NCI-H345 treated with DMSO at 0.1 percent for 48 hours (cell line): ENCODE measurements around the gene ZNF397.

Experiments
- DNase-seq: peaks from one replicate; lab custom pipeline; 2025; ENCODE audit not compliant: unreplicated experiment; lab: John Stamatoyannopoulos, UW

The ZNF397 gene

DNA sequence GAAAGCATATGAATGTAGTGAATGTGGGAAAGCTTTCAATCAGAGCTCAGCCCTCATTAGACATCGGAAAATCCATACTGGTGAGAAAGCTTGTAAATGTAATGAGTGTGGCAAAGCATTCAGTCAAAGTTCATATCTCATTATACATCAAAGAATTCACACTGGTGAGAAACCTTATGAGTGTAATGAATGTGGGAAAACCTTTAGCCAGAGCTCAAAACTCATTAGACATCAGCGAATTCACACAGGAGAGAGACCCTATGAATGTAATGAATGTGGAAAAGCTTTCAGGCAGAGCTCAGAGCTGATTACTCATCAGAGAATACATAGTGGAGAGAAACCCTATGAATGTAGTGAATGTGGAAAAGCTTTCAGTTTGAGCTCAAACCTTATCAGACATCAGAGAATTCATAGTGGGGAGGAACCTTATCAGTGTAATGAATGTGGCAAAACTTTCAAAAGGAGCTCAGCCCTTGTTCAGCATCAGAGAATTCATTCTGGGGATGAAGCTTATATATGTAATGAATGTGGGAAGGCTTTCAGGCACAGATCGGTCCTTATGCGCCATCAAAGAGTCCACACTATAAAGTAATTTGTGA lies 5.0 kb downstream of the ZNF397 start:
- no peak for DNase-seq

DNA sequence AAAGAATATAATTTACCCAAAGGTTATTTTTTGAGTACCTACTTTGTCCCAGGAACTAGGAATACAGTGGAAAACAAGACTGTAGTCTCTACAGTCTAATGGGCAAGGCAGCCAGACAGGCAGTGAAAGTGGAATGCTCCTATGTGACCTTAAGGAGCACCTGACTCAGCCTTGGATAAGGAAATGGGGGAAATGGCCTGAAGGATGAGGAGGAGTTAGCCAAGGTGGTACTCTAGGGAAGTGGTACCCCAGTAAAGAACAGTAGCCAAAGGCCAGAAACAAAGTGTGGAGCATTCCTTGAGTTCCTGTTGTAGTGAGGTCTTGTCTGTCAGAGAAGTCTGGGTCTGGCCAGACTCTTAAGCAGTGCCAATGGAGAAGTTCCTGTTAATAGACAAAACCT lies 6.0 kb downstream of the ZNF397 start:
- no peak for DNase-seq

DNA sequence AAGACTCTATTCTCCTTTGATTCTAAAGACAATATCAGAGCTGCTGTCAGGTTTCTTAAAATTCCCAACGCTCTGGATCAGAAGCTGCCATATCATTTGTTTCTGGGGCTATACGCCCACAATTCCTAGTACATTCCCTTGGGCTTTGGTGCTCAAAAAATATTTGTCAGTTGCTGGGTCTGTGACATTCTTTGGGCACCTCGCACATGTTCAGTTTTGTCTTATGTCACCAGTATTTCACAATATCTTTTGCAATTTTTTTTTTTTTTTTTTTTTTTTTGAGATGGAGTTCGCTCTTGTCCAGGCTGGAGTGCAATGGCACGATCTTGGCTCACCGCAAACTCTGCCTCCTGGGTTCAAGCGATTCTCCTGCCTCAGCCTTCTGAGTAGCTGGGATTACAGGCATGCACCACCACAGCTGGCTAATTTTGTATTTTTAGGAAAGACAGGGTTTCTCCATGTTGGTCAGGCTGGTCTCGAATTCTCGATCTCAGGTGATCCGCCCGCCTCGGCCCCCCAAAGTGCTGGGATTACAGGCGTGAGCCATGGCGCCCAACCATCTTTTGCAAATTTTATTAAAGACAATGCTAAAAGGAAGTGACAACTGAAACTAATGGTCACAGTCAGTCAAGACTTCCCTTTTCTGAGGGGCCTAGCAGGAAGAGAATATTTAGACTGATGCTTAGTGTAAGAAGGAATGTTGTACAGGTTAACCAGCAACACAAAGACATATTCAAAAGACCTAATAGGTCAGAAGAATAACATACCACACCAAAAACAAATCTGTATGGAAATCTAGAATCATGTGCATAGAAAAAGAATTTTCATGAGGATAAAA lies 6.8 kb downstream of the ZNF397 start:
- DNase-seq = no peak

DNA sequence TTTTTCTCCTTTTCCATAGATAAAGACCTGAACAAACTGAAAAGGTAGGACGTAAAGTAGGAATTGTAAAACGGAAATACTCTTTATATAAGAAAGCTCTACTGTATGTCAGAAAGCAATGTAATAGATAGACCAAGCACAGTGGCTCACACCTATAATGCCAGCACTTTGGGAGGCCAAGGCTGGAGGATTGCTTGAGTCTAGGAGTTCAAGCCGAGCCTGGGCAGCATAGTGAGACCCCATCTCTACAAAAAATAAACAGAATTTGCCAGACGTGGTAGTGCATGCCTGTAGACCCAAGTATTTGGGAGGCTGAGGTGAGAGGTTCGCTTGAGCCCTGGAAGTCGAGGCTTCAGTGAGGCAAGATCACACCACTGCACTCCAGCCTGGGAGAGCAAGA lies 7.6 kb downstream of the ZNF397 start:
- DNase-seq = no peak

DNA sequence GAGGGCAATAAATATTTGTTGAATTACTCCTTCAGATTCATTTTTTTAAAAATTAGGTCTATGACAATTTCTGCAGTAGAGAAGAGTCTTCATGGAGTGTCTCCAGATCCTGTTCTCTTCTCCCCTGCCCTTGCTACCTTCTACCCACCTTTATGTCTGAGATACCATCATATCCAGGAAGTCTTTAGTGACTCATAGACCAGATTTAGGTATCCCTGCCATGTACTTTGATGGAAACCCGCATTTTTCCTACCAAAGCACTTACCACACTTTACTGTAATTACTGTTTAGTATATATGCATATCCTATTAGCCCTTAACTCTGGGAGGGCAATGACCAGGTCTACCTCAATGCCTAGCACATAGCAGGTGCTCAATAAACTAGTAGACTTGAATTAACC lies 11.6 kb downstream of the ZNF397 start:
- DNase-seq = no peak

DNA sequence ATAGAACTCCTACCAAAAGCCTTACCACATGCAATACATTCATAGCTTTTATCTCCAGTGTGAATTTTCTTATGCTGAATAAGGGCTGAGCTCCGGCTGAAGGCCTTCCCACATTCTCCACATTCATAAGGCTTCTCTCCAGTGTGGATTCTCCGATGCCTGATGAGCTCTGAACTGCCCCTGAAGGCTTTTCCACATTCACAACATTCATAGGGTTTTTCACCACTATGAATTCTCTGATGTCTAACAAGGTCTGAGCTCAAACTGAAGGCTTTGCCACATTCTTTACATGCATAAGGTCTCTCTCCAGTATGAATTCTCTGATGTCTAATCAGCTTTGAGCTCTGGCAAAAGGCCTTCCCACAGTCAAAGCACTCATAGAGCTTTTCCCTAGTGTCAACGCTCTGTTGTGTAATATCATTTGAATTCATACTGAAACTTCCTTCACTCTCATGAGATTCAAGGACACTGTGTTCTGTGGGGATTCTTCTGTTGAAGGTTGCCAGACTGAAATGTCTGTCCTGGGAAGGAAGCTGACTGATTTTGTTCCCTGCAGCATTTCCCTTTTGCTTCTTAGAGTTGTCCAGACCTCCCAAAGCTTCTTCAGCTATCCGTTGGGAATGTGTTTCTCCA lies 12.9 kb downstream of the ZNF397 start:
- DNase-seq = no peak

DNA sequence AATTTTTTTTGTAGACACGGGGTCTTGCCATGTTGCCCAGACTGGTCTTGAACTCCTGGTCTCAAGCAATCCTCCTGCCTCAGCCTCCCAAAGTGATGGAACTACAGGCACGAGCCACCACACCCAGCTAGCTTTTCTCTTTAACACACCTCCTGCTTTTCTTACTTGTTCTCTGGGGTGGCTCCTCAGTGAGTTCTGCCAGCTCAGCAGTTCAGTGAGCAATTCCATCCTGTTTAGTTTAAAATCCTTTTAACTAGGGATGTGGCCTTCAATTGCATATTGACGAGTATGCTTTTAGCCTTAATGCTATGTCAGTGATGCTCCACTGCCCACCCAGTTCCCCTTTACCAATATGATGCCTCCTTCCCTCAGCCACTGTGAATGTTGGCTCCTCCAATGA lies 16.1 kb downstream of the ZNF397 start:
- DNase-seq = no peak

DNA sequence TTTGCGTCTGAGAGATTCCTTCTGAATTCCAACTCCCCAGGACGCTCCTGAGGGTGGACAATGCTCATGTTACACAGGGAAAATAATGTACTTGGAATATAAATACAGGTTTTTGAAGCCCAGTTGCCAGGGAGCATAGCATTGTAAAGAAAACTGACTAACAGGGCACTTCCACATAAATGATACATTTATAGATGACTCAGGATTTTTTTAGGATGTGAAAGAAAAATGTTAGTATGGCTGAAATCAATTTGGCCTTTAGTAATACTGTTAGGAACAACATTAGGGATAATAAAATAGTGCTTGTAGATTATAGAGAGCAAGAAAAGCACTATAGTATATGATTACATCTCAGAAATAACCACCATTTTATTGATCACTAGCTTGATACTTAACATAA lies 23.6 kb downstream of the ZNF397 start:
- no peak for DNase-seq

DNA sequence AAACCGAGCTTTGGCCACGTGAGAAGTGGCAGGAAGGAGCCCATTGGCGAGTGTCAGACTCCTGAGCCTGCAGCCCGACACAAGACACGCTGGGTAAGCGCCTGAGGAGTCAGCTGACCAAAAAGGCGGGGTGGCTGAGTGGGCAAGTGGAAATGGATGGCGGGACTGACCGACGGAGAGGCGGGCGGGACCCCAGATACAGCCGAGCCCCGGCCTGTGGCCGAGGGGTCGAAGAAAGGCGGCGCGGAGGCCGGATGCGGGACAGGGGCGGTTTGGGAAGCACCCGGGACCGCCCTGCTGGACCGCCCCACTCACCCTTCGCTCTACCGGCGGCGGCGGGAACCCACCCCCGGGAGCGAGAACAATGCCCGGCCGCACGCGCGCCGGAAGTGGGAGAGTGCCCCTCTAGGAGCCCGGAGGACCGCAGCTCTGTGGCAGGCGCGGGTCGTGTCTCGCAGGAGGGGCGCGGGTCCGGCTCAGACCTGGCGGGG lies 26.4 kb downstream of the ZNF397 start:
- DNase-seq = peak; percentile 90

DNA sequence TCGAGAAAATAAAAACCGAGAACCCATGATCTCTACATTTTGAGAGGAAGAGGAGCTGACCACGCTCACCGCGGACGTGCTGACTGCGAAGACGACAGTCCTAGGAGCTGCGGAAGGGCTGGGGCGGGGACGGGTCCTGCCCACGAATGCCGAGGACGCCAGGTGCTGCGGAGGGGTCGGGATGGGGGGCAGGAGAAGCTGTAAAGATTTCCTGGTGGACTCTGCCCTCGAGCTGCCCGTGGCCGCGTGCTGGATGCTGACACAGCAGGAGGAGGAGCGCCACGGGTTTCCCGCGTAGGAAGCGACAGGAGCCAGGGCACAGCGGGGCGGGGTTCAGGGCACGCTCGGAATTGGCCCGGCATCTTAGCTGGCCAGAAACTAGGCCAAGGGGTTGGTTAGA lies 27.0 kb downstream of the ZNF397 start:
- no peak for DNase-seq

DNA sequence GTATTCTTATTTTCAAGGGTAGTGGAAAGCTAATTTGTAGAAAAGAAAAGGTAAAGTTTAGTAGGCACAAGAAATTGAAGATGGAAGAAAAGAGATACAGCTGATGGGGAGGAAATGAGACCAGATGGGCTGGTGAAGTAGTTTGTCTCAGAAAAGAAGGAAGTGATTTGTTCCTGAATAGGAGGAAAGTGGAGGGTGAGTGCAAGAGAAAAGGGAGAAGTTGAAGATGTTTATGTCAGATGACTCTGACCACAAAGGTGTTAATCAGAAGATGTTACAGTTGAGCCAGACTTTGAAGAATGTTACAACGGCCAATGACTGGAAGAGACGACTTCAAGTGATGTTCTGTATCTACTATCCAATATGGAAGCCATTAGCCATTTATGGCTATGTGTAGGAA lies 28.0 kb downstream of the ZNF397 start:
- no peak for DNase-seq

DNA sequence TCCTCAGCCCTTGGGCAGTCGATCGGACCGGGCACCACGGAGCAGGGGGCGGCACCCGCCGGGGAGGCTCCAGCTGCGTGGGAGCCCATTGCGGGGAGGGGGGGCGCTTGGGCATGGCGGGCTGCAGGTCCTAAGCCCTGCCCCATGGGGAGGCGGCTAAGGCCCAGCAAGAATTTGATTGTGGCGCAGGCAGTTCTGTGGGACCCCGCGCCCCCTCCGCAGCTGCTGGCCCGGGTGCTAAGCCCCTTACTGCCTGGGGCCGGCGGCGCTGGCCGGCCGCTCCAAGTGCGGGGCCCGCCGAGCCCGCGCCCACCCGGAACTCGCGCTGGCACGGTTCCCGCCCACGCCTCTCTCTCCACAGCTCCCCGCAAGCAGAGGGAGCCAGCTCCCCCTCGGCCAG lies 30.8 kb downstream of the ZNF397 start:
- no peak for DNase-seq

DNA sequence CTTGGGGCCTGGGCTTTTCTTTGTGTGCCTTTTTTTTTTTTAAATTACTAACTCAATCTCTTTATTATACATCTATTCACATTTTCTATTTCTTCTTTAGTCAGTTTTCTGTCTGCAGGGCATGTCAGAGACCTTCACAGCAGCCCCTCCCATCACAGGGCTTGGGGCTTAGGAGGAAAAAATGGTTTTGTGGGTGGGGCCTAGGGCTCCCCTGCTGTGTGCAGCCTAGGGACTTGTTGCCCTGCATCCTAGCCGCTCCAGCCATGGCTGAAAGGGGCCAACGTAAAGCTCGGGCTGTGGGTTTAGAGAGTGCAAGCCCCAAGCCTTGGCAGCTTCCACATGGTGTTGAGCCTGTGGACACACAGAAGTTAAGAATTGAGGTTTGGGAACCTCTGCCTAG lies 35.4 kb downstream of the ZNF397 start:
- no peak for DNase-seq

DNA sequence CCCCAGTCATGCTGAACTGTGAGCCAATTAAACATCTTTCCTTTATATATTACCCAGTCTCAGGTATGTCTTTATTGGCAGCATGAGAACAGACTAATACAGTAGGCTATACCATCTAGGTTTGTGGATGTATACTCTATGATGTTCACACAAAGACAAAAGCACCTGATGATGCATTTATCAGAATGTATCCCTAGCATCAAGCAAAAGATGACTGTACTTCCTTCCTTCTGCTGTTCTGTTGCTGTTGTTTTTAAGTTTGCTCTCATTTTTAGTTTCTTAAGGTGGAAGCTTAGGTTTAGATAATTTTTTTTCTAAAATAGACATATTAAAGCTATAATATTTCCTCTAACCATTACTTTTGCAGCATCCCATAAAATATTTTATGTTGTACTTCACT lies 36.8 kb downstream of the ZNF397 start:
- no peak for DNase-seq

DNA sequence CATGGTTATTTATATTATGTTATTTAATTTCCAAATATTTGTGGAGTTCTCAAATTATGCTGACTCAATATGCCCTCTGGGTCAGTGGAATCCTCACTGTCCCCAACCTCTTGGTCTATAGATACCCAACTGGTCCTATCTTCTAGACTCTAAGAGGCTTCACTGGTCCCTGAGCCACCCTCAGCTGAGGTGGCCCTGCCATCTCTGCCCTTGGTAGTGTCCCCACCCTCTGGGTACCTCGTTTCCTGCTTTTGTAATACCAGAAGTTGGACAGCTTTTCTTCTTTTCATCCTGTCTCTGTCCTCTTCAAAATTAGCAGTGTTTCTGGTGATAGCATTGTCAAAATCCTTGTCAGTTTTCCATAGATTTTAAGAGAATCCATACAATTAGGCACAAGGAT lies 37.3 kb downstream of the ZNF397 start:
- no peak for DNase-seq

DNA sequence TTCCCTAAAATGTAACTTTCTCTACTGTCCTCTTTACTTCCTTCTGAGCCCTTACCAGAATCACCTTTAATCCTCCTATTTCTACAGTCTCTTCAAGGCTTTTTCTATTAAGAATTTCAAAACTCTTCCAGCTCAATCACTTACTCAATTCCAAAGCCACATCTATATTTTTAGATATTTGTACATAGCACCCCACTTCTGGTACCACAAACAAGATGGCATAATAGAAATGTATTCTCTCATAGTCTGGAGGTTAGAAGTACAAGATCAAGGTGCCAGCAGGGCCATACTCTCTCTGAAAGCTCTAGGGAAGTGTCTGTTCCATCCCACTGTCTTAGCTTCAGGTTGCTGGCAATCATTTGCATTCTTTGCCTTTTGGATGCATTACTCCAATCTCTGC lies 38.1 kb downstream of the ZNF397 start:
- no peak for DNase-seq

DNA sequence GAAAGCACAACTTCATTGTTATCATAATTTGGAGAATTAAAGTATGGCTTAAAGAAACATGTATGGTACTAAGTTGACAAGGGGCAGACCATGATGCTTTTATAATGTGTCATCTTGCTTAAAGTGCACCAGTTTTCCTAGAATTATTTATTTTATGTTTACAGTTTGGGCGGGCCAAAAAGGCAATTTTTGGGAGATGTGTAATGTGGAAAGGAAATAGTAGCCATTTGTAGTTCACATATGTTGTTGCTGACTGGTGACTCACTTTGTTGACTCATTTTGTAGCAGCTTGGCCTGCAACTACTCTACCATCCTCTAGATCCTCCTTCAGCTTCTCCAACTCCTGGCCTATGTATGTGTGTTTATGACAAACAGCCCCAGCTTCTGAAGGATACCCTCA lies 41.5 kb downstream of the ZNF397 start:
- no peak for DNase-seq

DNA sequence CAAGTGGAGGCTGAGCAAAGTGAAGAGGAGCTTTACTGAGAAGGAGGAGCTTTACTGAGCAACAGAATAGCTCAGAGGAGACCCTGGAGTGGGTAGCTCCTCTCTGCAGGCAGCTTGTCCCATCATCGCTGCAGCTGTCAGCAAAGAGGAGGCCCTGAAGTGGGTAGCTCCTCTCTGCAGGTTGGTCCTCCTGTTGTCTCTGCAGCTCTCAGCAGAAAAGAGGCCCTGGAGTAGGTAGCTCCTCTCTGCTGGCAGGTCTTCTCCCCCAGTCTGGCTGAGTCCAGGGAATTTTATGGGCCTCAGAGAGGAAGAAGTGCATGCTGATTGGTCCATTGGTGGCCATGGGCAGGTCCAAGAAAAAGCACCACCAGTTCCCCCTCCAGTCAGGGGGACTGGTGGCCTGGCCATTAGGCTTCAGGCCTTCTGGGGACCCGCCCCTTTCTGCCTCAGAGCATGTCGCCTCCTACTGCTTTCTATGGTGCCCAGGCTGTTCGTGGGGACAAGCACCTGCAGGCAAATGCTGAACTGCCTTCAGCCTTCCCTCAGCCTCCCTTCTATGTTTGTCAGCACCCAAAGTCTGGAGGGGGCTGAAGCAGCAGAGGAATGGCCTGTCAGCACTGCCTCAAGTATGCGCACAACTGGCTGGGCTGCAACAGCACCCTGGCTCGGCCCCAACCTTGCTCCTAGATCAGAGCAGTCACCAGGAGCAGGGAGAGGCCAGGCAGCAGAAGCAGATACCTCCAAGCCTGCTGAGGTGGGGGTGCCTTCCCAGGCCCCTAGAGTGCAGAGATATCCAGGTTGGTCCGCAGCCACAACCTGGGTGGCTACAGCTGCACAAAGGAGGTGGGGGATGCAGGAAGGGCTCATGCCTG lies 43.3 kb downstream of the ZNF397 start:
- no peak for DNase-seq

DNA sequence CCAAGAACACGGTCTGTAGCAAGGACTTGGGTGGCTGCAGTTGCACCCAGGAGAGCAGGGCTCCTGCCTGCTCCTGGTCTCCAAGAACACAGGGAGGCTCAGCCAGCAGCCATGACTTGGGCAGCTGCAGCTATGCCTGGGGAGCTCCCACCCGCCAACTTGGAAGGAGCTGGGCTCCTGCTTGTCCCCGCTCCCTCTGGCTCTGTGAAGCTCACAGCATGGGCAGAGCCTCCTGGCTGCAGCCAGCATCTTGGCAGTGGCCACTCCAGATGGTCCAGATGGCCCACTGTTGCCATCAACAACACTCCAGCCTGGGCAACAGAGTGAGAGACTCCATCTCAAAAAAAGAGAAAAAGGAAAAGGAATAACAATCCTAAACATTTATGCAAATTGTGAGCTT lies 44.0 kb downstream of the ZNF397 start:
- no peak for DNase-seq

DNA sequence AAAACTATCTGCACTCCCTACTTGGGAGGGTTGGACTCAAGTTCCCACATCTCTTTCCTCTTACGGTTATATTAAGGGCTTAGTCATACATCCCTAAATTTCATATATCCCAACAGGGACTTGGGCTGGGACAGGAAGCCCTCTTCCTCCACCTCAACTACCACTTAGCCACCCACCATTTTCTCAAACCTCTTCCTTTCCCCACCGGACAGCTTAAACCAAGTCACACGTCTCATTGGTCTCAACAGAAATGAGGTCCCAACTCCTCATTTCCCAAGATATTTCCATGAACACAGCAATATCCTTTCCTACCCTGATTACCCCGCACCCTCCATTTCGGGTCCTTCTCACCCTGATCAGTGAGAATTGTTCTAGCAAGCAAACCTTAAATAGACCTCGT lies 48.5 kb downstream of the ZNF397 start:
- no peak for DNase-seq

DNA sequence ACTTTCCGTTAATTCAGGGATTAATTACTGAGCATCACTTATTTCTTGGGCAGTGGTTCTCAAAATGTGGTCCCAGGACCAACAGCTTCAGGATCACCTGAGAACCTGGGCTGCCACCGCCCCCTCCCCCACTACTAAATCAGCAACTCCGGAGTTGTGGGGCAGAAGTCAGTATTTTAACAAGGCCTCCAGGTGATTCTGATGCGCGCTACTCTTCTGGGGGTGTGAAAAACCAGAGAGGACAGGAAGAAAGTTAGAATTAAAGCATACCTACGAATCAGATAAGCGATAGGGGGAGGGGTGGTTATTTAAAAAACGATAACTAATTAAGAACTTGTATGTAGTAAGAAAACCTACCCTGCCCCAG lies 48.9 kb downstream of the ZNF397 start:
- no peak for DNase-seq
